Ascending aorta (tissue), 2 donors: Measurements from ENCODE around the gene MMP19. TPM values are rescaled to one million over a fixed set of nuclear protein-coding genes. Genes with fewer than 3 reads are reported as not detected.

Experiments
- DNase-seq, 2 donors: peaks; one replicate each; pipeline ENCODE4 v3.0.0-alpha.2; 2019; ENCODE audit warnings: low spot score in 2 of 2
- H3K27ac ChIP-seq, 2 donors: fragments of 200-600 bp; sonication (generic); one replicate each; pipeline ENCODE4 v1.5.1; 2016 to 2017; ENCODE audit warnings: mild to moderate bottlenecking in 1 of 2
- H3K27me3 ChIP-seq: fragments of 200-600 bp; sonication (generic); one replicate; pipeline ENCODE4 v1.5.1; 2017
- H3K36me3 ChIP-seq, 2 donors: fragments of 200-600 bp; sonication (generic); one replicate each; pipeline ENCODE4 v1.5.1; 2016
- H3K4me1 ChIP-seq, 2 donors: fragments of 200-600 bp; sonication (generic); one replicate each; pipeline ENCODE4 v1.5.1; 2016 to 2017; ENCODE audit warnings: mild to moderate bottlenecking in 1 of 2
- H3K4me3 ChIP-seq, 2 donors: fragments of 200-600 bp; sonication (generic); one replicate each; pipeline ENCODE4 v1.5.1; 2016 to 2017; ENCODE audit warnings: mild to moderate bottlenecking in 1 of 2
- H3K9me3 ChIP-seq, 2 donors: fragments of 200-600 bp; sonication (generic); one replicate each; pipeline ENCODE4 v1.5.1; 2016
- intact Hi-C: fragments of 100-400 bp; cut with DNase I; formaldehyde crosslinking; loops from one replicate; pipeline ENCODE4 v1.15.1; 2023
- total RNA-seq: library from RNA; depleted of rRNA; stranded (reverse); fragments of >200 nt; gene quantifications from one replicate; pipeline ENCODE4 v1.1.0, GENCODE V29; 2016
- TF ChIP-seq, protein P1 (sequence below), 3 experiments: fragments of 200-600 bp in 2 of 3; fragments of 450-650 bp in 1 of 3; sonication (generic) in 2 of 3; IDR thresholded peaks; one replicate each; pipeline ENCODE4 v1.5.1; 2016 to 2019; ENCODE audit warnings: antibody characterized with exemption in 3 of 3, mild to moderate bottlenecking in 1 of 3, moderate library complexity in 1 of 3

MMP19 gene
- total RNA-seq, 1 donor from 2014 or later = 37.5 TPM

DNA sequence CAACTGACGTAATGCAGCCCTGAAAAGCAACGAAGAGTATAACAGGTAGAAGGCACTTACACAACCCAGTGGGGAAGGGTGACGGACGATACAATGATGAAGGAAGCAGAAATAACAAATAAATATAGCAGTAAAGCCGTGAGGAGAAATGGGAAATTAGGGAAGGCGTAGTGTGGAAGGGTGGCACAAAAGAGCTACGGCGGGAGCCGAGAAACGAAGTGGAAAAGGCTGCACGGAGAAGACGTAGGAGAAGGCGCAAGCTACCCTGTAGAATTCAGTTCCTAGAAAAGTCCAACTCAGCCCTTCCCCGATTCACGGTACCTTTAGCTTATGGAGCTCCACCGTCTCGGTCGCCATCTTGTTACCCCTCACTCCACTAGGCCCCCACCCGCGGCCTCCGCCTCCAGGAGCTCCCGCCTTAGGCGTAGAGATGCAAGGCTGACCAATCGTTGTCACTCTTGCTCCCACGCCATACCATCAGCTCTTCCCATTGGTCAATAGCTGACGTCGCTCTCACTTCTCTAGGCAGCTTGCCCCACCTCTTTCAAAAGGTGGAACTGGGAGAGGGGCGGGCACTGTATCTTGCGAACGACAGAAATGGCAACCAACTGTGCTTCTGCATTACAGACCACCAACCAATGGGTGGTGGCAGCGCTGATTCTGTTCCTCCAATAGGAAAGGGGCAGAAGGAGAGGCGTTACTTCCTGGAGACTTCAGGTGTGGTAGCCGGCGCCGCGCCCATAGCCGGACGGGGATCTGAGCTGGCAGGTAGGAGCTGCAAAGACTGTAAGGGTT lies 25.2 kb downstream of the MMP19 start, which contains the start of the genes ORMDL2 and SARNP:
ORMDL2 (plus strand) TSS at position 697 of the 795 bp plus-strand sequence. CDS start 959 bp downstream, outside the sequence.
SARNP (minus strand) TSS at position 380 of the 795 bp plus-strand sequence; CDS start at position 357, 23 bp downstream.
- Histone ChIP-seq H3K27ac (peak within 1 kb of the TSS; percentile 86 to 89), H3K9me3 (no peaks in the 10 kb centered on the region), H3K36me3 (peaks cover 17 to 40% of the 10 kb centered on the region in 2 donors), H3K4me1 (peaks cover 0 to 17% of the 10 kb centered on the region in 2 donors), H3K4me3 (peak within 1 kb of the TSS; percentile 66 to 87), H3K27me3 (no peaks in the 10 kb centered on the region)
- intact Hi-C loops = loop anchor here (1.0 to 10.0 kb wide), 6 partner anchors 12 to 163 kb away; partner anchors contain the start of genes DNAJC14, GDF11 and PYM1
- TF ChIP-seq, protein P1, sequence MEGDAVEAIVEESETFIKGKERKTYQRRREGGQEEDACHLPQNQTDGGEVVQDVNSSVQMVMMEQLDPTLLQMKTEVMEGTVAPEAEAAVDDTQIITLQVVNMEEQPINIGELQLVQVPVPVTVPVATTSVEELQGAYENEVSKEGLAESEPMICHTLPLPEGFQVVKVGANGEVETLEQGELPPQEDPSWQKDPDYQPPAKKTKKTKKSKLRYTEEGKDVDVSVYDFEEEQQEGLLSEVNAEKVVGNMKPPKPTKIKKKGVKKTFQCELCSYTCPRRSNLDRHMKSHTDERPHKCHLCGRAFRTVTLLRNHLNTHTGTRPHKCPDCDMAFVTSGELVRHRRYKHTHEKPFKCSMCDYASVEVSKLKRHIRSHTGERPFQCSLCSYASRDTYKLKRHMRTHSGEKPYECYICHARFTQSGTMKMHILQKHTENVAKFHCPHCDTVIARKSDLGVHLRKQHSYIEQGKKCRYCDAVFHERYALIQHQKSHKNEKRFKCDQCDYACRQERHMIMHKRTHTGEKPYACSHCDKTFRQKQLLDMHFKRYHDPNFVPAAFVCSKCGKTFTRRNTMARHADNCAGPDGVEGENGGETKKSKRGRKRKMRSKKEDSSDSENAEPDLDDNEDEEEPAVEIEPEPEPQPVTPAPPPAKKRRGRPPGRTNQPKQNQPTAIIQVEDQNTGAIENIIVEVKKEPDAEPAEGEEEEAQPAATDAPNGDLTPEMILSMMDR (IDR thresholded peaks at IDR 0.05) = no peak
- peak; percentile 99 for DNase-seq

DNA sequence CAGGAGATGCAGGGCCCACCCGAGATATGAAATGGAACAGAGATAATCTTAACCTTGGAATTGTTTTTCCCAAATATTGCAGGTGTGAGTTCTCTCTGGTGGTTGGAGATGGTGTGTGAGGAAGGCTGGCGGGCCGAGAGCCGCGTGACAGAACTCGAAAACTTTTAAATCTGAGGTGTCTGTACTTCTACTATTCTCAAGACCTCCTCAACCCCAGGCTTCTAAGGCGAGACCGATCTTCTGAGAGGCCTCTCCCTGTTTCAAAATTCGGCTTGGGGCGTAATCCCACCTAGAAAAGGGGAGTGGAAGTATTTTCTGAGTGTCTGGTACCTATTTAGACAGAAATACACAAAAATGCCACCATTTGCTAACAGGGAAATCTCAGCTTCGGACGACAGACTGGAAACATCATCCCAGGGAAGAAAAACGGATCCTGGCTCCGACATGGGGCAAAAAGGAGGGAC lies 25.8 kb downstream of the MMP19 start:
- peak overlapping the region; percentile 66 to 87 for H3K4me3 ChIP-seq
- intact Hi-C loops = loop anchor here (1.0 to 10.0 kb wide), 4 partner anchors 75 to 162 kb away; partner anchors contain the start of gene GDF11
- H3K36me3 ChIP-seq = peaks cover 14 to 34% of the 10 kb centered on the region in 2 donors
- H3K9me3 ChIP-seq = no peaks in the 10 kb centered on the region
- peak overlapping the region; percentile 86 to 89 for H3K27ac ChIP-seq
- no peaks in the 10 kb centered on the region for H3K27me3 ChIP-seq
- TF ChIP-seq, protein P1 (IDR thresholded peaks at IDR 0.05) = no peak
- peak in 1 of 2 donors; percentile 58 for DNase-seq
- peaks cover 0 to 17% of the 10 kb centered on the region in 2 donors for H3K4me1 ChIP-seq

DNA sequence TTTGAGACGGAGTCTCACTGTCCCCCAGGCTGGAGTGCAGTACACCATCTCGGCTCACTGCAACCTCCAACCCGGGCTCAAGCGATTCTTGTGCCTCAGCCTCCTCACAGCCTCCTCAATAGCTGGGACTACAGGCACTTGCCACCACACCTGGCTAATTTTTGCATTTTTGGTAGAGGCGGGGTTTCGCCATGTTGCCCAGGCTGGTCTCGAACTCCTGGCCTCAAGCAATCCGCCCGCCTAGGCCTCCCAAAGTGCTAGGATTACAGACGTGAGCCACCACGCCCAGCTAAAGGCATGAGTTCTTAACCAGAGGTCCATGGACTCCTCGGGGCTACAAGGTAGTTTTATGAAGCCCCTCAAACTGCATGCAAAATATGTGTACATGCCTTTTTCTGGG lies 27.3 kb downstream of the MMP19 start:
- Histone ChIP-seq H3K4me3 (peak overlapping the region; percentile 66 to 87), H3K9me3 (no peaks in the 10 kb centered on the region)
- TF ChIP-seq, protein P1 (IDR thresholded peaks at IDR 0.05) = no peak

DNA sequence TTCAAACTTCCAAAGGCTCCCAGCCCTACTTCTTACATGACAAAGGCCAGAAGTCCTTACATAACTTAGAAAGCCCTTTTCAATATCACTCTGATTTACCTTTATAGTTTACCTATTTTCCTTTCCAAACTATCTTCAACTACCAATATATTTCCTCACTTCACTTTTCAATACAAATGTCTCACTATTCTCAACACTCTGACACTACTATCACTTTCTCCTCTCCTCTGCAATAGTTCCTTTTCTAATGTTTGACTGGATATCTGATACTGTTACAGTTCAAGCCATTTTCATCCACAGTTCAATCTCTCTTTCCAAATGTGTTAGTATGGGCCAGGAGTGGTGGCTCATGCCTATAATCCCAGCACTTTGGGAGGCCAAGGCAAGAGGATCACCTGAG lies 28.5 kb downstream of the MMP19 start:
- Histone ChIP-seq H3K36me3 (peaks cover under 1 to 8% of the 10 kb centered on the region in 2 donors), H3K4me3 (no peak overlapping the region), H3K4me1 (peaks cover 0 to 17% of the 10 kb centered on the region in 2 donors), H3K27me3 (no peaks in the 10 kb centered on the region), H3K9me3 (no peaks in the 10 kb centered on the region), H3K27ac (no peak overlapping the region)
- DNase-seq = peak in 1 of 2 donors; percentile 16
- intact Hi-C loops = loop anchor here (10.0 kb wide), 1 partner anchor 159 kb away; no protein-coding TSS in a partner anchor
- TF ChIP-seq, protein P1 (IDR thresholded peaks at IDR 0.05) = no peak

More for the DNA sequence above, 27.3 kb downstream of the MMP19 start:
- Histone ChIP-seq H3K36me3 (peaks cover 8 to 20% of the 10 kb centered on the region in 2 donors), H3K27me3 (no peaks in the 10 kb centered on the region), H3K4me1 (peaks cover 0 to 17% of the 10 kb centered on the region in 2 donors), H3K27ac (no peak overlapping the region)
- peak in 1 of 2 donors; percentile 57 for DNase-seq
- intact Hi-C loops = loop anchor here (5.0 to 10.0 kb wide), 2 partner anchors 73 to 161 kb away; partner anchors contain the start of gene GDF11

DNA sequence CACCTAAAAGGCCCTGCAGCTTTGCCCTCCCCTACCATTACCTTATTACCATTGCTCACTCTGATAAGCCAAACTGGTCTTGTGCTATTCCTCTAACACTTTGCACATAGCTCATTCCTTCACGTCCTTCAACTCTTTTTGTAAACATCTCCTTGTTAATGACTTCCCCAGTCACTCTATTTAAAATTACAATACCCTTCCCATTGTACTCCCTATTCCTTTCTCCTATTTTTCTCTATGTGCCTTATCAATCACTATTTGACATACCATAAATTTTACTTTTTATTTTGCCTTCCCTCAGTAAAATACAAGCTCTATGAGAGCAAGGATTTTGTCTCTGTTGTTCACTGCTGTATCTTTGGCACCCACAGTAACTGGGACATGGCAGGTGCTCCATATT lies 30.6 kb downstream of the MMP19 start:
- Histone ChIP-seq H3K4me3 (no peak overlapping the region), H3K36me3 (peaks cover 7 to 11% of the 10 kb centered on the region in 2 donors), H3K27ac (no peak overlapping the region), H3K9me3 (no peaks in the 10 kb centered on the region), H3K4me1 (peaks cover 0 to 17% of the 10 kb centered on the region in 2 donors), H3K27me3 (no peaks in the 10 kb centered on the region)
- intact Hi-C loops = loop anchor here (10.0 kb wide), 1 partner anchor 157 kb away; no protein-coding TSS in a partner anchor
- TF ChIP-seq, protein P1 (IDR thresholded peaks at IDR 0.05) = no peak
- DNase-seq = no peak
